AG10803 (cell line): ENCODE data around the gene ZNF800.

Experiments used
- DNase-seq: peaks from one replicate; pipeline ENCODE4 v3.0.0; 2010; ENCODE audit warnings: low read depth
- H3K4me3 ChIP-seq: 2 replicates; pipeline ENCODE4 v1.5.1; 2011; ENCODE audit warnings: mild to moderate bottlenecking, low read length, control low read depth
- CTCF ChIP-seq: conservative IDR thresholded peaks from 2 replicates; pipeline ENCODE4 v1.5.1; 2011; ENCODE audit warnings: mild to moderate bottlenecking, low read length, control low read depth, inconsistent platforms

Gene ZNF800

GRCh38 chr7:127332880-127333279 lies 59.6 kb downstream of the ZNF800 start:
- no peak for DNase-seq

GRCh38 chr7:127330070-127330469 lies 62.4 kb downstream of the ZNF800 start:
- no peak overlapping the region for H3K4me3 ChIP-seq
- TF ChIP-seq CTCF = no peak
- DNase-seq = no peak

More at GRCh38 chr7:127332880-127333279, 59.6 kb downstream of the ZNF800 start:
- no peak for TF ChIP-seq CTCF
- no peak overlapping the region for H3K4me3 ChIP-seq

- DNase-seq = no peak
- no peak for TF ChIP-seq CTCF
- H3K4me3 ChIP-seq = no peak overlapping the region
These were observed 69.5 kb downstream of the ZNF800 start for GRCh38 chr7:127322832-127323493.

GRCh38 chr7:127322351-127322750 lies 70.2 kb downstream of the ZNF800 start:
- TF ChIP-seq CTCF = no peak
- no peak overlapping the region for H3K4me3 ChIP-seq
- no peak for DNase-seq

GRCh38 chr7:127320974-127321373 lies 71.5 kb downstream of the ZNF800 start:
- TF ChIP-seq CTCF = no peak
- DNase-seq = no peak
- no peak overlapping the region for H3K4me3 ChIP-seq
